HG03378 (cell line): ENCODE data around the gene DHX40.
"Not testable (repeated sequence)": the region's sequence is repeated elsewhere in the genome, so short reads cannot be mapped to it uniquely, and the experiment has no call there.

Source experiments
- ATAC-seq: cut with Tn5 transposase; IDR thresholded peaks from one replicate; pipeline ENCODE4 v1.9.1; 2021; ENCODE audit warnings: mild to moderate bottlenecking, moderate library complexity; ENCODE audit not compliant: unreplicated experiment

The DHX40 gene

DNA sequence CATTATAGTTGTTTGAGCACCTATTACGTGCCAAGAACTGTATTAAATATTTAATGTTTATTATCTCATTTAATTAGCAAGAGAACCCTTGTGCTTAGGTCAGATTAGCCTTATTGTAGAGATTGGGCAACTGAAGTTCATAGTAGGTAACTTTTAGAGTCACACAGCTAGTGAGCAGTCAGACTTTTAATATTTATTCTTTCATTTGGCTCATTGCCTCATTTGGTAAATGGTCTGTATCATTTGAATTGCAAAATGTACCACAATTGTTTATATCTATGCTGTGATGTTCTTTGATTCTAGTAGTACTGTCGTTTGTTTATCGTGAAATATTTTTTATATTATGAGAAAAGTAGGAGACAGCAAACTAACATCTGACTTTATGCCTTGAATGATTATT lies 61.9 kb downstream of the DHX40 start:
- no peak for ATAC-seq

DNA sequence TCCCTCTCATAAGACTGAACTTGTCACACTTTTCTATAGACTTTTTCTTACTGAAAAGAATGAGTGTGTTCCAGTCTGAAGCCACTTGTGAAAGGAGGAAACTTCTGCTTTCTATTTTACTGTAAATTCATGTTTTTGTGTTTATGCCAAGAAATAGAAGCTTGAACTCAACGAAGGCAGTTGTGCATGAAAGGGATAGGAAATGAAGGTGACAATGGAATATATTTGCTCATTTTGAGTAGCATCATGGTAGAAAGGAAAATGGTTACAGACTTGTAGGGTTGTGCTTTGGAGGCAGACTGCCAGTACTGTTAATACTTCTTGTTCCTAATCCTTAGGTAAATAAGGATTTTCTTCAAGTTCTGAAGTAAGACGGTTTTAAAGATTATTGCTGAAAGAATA lies 62.4 kb downstream of the DHX40 start:
- ATAC-seq, result no peak

DNA sequence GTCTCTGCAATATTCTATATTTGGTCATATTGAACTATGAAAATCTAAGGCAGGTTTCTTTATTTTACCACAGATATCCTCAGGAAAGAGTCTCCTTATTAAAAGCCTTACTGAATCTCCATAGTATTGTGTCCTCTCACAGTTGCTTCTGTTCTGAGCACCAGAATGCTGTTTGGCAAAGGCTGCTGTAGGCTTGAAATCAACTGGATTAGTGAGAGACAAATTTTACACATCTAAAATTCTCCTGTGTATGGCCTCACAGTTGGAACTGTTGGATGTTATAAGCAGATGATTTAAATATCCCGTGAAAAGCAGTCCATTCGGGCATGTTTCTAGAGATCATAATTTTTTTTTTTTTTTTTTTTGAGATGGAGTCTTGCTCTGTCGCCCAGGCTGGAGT lies 63.8 kb downstream of the DHX40 start:
- no peak for ATAC-seq

DNA sequence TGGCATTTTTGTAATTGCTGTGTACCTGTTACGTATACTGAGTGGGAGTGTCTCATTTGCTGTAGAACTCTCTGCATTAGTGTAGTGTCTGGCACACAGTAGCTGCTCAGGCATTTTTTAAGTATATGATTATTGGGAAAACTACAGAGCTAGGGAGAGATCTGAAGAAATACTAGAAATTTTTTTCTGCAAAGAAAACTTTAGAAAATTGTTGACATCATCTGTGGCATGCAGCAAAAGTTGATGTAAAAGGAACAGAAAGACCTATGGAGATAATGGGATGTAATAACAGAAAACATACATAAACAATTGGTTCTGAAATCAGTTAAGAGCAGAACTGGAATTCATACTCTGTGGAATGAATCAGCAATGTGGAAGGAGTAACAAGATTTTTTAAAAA lies 65.9 kb downstream of the DHX40 start:
- ATAC-seq, result no peak

DNA sequence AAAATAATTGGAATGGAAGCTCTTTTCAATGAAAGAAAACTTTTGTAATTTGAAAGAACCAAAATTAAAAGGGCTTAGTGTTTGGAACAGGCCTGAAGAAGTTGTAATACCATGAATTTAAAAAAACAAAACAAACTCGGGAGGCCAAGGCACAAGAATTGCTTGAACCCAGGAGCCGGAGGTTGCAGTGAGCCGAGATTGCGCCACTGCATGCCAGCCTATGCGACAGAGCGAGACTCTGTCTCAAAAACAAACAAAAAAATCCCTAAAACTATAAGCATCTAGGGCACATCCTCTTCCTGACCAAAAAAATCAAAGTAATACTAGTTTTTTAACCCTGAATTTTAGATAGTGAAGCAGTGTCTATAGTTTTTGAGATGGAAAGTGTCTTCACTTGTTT lies 67.0 kb downstream of the DHX40 start:
- no peak for ATAC-seq

DNA sequence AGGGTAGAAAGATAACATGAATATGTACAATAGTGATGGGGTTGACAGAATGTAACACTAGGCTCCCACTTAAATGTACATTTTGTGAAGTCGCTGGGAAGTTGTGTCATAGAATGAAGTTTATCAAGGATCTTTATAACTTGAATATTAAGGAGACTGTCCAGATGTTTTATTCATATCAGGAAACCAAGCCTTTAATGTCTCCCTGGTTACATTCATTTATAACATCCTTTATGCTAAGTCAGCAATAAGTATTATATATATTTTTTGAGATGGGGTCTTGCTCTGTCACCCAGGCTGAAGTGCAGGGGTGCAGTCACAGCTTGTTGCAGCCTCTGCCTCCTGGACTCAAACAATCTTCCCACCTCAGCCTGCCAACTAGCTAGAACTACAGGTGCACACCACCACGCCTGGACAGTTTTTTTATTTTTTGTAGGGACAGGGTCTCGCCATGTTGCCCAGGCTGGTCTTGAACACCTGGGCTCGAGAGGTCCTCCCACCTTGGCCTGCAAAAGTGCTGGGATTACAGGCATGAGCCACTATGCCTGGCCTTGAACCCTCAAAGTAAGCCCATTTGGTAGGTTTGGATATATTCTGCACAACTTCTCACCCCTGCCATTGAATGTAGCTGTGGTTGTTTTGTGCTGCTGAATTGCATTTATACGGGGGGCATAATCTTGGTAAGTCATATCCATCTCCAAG lies 68.4 kb downstream of the DHX40 start:
- no peak for ATAC-seq

DNA sequence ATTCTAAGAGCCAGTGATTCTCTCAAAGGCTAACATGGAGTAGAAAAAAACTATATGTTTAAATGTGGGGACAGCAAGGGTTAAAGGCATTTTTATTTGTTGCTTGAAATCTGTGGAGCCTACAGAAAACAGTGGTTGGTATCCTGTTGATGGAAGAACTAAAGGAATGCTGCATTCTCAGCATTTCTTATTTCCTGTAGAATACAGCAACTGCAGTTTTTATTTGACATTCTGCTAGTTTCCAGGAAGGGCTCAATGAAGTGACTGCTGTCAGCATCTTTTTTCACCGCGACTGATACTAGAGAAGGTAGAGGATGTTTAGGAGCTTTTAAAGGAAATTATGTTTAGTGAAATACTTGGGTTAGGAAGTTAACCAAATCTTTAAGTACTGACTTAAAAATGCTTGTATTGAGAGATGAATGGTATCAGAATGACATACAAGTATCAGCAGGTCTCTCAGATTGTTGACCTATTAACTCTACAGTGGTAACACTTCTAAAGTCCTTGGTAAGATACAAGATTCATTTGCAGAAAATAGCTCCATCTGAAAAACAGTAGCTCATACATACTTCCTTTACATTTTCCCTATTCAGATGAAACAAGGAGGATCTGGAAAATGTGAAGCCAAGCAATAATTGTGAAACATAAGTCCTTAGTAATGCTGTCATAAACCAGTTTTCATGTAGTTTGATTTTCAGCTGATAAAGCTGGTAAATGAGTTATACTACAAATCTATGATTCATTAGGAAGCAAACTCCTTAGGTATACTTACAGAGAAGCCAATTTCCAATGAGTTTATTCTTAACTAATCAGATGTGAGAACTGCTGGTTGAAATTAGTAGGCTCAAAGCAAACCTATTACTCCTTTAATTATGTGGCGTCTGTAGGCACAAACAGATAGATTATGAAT lies 69.5 kb downstream of the DHX40 start:
- no peak for ATAC-seq

DNA sequence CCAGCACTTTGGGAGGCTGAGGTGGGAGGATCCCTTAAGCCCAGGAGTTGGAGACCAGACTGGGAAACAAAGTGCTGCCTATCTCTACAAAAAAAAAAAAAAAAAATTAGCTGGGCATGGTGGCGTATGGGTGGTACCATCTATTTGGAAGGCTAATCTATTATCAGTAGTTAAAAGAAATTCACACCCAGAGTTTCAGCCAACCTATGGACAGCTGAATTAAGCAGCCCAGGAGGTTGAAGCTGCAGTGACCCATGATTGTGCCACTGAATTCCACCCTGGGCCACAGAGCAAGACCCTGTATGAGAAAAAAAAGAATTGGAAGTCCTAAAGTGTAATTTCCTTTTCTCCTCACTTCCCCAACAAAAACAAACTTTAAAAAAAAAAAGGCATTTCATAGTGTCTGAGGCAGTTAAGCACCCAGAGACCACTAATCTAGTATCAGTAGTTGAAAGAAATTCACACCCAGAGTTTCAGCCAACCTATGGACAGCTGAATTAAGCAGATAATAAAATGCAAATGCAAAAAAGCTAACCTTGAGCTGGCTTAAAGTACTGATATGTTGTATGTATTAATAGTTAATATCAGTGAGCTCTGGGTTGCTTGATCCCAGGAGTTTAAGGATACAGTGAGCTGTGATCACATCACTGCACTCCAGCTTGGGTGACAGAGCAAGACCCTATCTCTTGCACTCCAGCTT lies 72.4 kb downstream of the DHX40 start:
- no peak for ATAC-seq

DNA sequence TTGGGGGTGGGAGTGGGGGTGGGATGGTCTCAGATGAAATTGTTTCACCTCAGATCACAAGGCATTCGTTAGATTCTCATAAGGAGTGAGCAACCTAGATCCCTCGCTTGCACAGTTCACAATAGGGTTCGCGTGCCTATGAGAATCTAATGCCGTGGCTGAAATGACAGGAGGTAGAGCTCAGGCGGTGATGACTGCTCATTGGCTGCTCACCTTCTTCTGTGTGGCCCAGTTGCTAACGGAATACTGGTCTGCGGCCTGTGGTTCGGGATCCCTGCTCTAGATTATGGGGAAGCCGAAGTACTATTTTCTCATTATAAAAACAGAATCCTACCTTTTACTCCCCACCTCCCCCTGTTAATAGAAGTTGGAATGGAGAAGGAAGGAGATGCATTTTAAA lies 73.1 kb downstream of the DHX40 start:
- no peak for ATAC-seq

DNA sequence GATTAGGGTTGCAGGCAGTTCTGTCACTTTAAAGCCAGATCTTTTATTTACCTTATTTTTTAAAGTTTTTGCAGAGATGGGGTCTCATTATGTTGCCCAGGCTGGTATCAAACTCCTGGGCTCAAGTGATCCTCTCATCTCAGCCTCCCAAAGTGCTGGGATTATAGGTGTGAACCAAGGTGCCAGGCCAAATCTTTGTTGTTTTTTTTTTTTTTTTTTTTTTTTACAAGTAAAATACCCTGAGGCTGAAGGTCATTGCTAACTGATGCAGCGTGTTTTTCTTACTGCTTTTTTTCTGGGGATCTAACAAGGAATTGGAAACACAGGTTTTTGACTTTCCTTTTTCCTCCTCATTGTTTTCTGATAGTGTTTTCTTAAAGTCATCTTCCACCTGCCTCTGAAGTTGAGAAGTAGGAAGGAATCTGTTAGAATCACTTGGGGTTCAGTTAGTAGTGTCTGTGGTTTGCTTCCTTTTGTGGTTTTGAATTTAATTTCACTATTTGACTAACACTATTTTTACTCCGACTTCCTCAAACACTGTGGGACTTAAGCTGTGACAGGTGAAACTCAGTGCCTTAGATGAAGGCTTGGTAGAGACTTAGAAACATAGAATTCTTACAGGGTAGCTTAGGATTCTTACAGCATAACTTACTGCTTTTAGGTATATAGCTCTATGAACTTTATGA lies 76.5 kb downstream of the DHX40 start:
- ATAC-seq, result peak; percentile 83

DNA sequence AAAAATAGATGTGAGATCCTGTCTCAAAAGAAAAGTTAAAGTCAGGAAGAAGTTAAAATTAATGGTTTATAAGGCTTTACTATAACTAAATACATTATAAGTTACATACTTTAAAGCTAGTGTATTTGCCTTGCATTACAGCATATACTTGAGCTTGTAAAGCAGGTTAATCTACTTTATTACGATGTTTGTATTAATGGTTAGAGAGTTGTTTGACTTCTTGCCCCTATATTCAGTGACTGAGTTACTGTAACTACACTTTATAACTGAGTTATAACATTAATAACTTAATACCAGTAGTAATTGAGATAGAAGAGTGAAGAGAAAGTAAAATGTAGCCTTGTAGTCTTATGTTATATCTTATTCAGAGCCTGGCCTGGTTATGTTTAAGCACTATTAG lies 77.2 kb downstream of the DHX40 start:
- no peak for ATAC-seq

DNA sequence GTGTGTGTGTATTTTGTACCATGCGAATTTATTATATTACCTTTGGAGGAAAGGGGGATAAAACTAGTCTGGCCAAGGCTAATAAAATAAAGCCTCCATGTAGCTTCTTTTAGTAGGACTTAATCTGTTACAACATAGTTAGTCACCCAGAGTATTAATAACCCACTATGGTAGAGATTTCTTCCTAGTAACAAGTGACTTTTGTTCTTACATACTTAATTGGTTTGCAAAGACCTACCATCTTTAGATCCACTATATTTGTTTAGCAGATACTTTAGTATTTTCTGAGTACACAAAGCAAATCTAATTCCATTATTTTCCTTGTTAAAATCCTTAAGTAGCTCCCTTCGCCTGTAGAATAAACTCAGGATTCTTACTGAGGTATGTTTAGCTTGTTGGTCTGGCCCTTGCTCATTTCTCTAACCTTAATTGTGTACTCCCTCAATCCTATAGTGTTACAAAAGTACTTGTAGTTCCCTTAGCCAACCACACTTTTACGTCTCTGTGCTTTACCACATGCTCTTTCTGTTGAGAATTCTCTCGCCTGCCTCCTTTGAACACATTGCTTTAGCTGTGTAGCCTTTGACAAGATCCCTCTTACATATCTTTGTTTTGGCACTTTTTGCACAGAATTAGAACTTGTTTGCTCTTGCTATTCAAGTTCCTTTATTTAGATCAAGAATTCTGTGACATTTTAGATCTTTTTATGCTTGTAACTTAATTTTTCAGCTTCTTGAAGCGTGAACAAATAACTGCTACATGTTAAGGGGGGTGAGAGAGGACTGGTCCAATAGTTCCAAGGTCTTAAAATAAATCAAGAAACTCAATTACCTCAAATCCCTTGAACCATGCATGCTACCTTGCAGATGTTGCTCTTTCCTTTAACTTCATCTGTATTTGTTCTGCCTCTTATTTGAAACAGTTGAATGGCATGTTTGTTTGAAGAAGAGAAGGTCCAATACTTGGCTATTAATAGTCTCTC lies 78.0 kb downstream of the DHX40 start:
- no peak for ATAC-seq

DNA sequence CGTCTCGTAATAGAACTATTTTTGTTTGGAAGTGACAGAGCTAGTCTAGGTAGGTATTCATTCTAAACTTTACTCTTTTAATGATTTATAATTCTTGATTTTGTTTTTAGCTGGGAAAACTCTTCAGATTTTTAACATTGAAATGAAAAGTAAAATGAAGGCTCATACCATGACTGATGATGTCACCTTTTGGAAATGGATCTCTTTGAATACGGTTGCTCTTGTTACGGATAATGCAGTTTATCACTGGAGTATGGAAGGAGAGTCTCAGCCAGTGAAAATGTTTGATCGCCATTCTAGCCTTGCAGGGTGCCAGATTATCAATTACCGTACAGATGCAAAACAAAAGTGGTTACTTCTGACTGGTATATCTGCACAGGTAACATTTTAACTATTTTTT lies 81.9 kb downstream of the DHX40 start:
- no peak for ATAC-seq

DNA sequence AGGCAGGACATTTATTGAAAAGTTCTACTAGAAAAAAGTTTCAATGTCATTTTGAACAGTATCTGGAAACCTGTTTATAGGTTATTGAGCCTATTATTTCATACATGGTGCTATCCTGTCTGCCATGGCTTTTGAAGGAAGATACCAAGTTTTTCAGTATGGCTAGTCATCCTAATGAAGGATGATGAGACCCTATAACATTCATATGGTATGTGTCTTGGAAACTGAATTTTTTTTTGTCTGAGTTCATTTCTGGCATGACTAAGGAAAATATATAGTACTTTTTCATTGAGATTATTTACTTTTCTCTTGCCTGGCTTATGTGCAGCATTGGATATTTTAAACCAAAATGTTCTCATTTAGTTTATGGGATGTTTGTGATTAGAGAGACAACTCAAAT lies 84.5 kb downstream of the DHX40 start:
- no peak for ATAC-seq

DNA sequence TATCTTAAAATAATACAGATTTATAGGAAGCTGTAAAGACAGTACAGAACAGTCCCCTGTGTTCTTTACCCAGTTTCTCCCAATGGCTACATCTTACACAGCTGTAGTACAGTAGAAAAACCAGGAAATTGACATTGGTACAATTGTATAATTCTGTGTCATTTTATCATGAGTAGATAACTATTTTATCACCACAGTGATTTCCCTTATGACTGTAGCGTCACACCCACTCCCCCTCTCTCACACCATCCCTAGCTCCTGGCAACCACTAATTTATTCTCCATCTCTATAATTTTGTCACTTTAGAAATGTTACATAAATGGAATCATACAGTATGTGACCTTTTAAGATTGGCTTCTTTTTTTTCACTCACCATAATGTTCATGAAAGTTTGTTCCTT lies 85.2 kb downstream of the DHX40 start:
- ATAC-seq, result no peak

DNA sequence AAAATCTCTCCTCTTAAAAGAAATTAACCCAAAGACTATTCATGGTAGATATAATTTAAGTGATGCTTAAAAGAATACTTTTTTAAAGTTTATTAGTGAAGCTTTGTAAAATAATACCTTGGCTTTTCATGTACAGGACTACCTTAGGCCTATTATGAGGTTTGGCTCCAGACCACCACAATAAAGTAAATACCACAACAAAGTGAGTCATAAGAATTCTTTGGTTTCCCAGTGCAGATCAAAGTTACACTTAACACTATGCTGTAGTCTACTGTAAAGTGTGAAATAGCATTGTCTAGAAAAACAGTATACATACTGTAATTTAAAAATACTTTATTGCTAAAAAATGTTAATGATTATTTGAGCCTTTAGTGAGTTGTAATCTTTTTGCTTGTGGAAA lies 85.9 kb downstream of the DHX40 start:
- no peak for ATAC-seq

DNA sequence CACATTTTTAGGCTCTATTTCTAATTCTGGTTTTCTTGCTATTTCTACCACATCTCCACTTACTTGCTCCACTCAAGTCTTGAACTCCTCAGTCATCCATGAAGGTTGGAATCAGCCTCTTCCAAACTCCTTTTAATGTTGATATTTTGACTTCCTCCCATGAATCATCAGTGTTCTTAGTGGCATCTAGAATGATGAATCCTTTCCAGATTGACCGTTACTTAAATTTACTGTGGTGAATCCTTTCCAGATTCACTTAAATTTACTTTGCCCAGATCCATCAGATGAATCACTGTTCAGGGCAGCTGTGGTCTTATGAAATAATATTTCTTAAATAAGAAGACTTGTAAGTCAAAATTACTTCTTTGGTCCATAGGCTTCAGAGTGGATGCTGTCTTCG lies 86.7 kb downstream of the DHX40 start:
- no peak for ATAC-seq

DNA sequence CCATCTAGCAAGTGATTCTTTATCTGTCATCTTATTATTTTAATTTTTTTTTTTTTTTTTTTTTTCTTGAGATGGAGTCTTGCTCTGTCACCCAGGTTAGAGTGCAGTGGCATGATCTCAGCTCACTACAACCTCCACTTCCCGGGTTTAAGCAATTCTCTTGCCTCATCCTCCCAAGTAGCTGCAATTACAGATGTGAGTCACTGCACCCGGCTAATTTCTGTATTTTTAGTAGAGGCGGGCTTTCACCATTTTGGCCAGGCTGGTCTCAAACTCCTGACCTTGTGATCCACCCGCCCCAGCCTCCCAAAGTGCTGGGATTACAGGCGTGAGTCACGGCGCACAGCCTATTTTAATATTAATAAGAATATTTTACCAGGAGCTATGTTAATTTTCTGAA lies 91.2 kb downstream of the DHX40 start:
- not testable (repeated sequence) for ATAC-seq
